ENCODE data around the gene LSM14B.
"Not testable (repeated sequence)": the region's sequence is repeated elsewhere in the genome, so short reads cannot be mapped to it uniquely, and the experiment has no call there.

LSM14B gene

DNA sequence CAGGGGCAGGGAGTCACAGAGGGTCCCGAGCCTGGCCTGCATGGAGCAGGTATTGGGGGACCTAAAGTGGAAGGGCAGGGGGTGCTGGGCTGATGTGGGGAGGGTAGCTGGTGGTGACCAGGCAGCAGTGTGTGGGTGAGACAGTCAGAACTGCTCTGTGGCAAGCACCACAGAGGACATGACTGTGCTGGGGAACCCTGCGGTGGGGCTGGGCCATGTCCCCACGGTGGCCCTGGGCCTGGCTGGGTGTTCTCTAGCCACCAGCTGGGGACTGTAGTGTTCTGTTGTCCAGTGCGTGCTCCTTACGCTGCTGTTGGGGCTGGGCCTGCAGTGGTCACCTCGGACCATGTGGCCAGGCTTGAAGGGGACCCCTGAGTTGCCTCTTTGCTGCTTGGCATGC lies 24.9 kb downstream of the LSM14B start:
- no peak for DNase-seq (ENCODE audit: low read depth)

DNA sequence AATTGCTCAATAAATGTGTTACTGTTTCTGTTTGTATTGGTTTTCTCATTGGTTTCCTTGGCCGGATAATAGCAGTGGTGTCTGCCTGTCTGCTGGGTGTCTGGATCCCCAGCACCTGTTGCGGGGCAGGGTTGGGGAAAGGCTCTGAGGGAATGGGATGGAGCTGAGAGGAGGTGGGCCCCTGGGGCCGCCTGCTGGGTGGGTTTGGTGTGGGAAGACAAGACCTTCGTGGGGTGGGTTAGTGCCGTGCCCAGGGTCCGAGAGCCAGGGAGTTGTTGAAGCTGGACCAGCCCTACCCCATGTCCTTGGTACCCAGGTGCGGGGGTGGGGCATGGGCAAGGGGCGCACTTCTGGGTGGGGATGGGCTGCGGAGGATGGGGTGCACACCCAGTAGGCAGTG lies 25.3 kb downstream of the LSM14B start:
- no peak for DNase-seq (ENCODE audit: low read depth)

DNA sequence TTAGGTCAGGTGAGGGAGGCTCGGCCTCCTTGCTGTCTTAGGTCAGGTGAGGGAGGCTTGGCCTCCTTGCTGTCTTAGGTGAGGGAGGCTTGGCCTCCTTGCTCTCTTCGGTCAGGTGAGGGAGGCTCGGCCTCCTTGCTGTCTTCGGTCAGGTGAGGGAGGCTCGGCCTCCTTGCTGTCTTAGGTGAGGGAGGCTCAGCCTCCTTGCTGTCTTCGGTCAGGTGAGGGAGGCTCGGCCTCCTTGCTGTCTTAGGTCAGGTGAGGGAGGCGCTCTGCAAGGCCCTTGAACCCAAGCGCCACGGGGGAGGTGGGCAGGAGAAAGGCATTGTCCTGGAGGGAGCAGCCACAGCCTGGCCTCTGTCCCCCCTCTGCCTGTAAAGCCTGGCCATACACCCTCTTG lies 26.1 kb downstream of the LSM14B start:
- DNase-seq (ENCODE audit: low read depth): not testable (repeated sequence)

DNA sequence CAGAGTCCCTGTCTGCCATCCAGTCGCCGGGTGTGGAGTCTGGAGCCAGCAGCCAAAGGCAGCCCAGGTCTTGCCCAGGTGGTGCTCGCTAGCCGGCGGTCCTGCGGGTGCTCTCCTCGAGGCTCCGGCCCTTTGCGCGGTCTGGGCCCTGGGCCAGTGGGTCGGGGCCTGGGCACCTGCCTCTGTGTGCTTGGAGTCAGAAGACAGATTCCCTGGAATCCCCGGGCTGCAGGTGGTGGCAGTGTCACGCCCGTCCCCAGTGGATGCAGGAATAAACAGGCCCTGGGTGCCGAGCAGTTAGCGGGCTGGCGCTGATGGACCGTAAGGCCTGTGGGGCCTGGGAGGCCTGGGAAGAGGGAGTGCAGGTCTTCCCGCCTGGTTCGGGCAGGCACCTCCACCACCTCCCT lies 26.6 kb downstream of the LSM14B start:
- DNase-seq (ENCODE audit: low read depth): no peak

DNA sequence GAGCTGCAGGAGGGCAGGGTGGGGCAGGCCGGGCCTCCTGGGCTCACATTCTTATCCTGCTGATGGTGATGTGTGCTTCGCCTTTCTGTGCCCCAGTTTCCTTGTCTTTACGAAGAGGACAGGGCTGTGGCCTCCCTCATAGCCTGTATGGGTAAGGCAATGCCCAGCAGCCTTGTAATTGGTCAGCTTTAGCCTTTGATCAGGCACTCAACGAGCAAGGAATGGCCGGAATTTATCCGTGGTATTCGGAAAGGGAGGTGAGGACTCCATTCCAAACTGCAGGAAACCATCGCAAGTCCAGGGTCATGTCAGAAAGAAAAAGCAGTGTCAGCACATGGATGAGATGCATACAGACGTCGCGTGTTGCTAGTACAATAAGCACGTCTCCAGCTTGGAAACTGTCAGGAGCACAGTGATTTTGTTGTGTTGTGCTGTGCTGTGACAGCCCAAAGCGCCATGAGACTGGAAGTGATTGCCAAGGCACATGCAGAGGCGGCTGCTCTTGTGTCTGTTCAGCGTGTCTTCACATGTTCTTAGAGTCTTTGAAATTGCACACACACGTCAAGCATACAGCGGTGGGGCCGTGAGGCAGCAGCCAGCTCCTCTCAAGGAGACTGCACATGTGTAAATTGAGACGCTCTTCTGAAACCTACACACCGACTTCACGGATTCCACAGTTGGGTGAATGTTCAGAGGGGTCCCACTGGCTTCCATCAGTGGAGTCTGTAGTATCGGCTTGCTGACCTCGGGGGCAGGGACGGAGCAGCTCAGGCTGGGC lies 27.4 kb downstream of the LSM14B start:
- DNase-seq (ENCODE audit: low read depth): no peak

DNA sequence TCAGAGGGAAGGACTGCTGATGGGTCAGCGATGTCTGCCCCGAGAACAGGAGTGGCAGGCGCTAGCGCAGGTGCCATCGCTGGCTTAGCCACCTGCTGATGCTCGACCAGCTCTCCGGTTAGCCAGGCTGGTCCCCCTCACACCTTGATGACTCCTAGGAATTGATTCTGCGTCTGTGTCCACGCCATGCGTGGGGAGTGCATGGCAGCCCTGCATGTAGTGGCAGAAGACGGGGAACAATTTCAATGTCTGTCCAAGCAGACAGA lies 28.0 kb downstream of the LSM14B start:
- DNase-seq (ENCODE audit: low read depth): no peak

DNA sequence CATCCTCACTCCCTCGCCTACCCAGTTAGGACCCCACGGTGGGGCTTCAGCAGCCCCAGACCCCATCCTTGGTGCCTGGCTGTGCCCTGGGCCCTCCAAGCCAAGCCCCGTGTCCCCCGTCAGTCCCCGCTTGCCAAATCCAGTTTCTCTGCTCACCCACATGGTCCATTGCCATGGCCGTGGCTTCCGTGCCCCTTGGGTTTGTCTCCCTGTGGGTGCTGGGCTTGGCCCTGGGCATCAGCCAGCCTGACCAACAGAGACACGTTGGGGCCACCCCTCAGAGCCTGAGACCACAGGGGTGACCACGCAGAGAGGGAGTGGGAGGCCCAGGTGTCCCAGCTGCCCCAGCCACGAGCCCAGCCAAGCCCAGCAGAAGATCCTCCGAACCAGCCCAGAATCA lies 28.9 kb downstream of the LSM14B start:
- no peak for DNase-seq (ENCODE audit: low read depth)

DNA sequence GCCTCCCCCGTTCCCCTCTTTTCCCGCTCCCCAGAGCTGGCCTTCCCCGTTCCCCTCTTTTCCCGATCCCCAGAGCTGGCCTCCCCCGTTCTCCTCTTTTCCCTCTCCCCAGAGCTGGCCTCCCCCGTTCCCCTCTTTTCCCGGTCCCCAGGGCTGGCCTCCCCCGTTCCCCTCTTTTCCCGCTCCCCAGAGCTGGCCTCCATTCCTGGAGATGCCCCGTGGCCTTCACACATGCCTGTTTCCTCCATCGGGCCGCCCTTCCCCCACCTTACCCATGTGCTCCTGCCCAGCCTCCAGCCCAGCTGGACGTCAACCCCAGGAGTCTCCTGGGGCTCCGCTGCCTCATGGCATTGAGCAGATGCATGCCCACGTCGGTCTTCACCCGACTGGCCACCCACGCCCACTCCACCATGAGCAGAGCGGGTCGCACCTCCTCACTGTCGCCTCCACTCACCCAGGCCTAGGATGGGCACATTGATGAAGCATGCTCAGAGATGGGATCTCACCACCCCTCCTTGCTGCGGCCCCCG lies 29.6 kb downstream of the LSM14B start:
- DNase-seq (ENCODE audit: low read depth): no peak

DNA sequence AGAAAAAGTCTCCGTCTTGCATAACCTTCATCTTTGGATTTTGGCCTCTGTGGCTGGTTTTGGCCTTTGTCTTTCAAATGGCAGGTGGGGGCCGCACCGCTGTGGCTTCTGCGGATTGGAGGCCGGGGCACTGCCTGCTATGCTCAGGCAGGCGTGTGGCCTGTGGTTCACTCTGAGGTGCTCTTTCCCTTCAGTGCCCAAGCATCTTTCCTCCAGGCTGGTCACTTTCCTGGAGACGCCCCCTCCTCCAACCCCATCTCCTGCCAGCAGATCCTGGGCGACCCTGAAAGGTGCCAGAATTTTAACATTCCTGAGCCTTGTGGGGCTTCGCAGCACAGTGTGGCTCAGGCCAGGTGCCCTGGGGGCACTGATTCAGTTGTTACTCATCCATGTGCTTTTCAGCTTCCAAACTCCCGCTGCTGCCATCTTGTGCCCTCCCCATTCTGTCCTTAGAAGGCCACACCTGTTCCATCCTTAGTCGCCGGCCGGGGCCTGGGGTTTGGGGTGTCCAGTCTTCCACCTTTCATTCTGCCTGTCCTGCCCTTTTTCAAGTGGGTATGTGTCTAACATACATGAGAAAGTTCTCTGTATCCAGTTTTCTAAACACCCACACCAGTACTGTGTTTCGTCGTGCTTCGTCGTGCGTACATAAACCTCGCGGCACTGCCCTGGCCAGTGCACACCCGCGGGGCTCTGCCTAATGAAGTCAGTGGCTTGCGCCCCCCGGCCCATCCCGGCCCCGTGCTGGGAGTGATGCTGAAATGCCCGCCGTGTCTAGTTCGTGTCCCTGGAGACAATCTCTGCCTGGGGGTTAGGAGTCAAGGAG lies 33.4 kb downstream of the LSM14B start:
- no peak for DNase-seq (ENCODE audit: low read depth)

DNA sequence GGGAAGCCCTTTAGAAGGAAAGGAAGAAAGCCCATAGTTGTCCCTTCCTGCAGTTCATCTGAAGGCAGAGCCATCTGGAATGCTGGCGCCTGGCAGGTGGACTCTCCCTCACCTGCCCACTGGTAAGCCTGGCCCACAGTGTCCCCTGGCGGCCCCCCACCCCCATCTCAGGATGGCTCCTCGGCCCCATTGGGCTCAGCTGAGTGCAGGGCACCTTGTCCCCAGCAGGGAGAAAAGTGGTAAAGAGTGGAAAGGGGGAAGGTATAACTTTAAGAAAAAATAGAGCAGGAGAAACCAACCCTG lies 33.9 kb downstream of the LSM14B start:
- DNase-seq (ENCODE audit: low read depth): no peak

DNA sequence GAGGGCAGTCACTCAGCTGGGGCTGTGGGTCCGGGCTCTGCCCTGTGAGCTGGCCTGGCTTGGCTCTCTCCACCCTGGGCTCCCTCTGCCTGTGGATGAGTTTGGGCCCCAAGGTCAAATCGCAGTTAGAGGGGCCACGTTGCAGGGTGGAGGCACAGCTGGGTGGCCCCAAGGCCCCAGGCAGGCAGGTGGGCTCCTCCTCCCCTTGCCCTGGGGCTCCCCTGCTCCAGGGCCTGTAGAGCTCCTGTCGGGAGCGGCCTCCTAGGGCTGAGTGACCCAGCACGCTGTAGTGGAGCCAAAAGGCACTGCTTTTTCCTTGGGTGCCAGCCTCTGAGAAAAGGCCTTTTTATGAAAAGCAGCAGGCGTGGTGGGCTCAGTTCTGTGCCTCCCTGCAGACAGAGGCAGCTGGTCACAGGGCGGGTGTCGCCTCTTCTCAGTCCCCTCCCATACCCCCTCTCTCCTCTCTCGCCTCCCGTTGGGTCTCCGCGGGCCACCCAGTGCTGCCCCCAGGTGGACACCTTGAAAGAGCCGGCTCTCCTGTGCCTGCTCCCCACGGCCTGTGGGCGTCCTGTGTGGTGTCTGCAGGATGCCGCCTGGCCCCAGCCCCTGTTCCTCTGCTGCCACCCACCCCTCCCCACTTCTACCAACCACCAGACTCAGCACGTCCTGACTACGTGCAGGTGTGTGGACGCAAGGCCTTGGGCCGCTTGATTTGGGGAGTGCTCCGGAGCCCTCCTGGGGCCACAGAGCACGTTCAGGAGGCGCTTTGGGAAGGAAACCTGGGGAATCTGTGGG lies 34.5 kb downstream of the LSM14B start:
- DNase-seq (ENCODE audit: low read depth): peak; percentile 36

DNA sequence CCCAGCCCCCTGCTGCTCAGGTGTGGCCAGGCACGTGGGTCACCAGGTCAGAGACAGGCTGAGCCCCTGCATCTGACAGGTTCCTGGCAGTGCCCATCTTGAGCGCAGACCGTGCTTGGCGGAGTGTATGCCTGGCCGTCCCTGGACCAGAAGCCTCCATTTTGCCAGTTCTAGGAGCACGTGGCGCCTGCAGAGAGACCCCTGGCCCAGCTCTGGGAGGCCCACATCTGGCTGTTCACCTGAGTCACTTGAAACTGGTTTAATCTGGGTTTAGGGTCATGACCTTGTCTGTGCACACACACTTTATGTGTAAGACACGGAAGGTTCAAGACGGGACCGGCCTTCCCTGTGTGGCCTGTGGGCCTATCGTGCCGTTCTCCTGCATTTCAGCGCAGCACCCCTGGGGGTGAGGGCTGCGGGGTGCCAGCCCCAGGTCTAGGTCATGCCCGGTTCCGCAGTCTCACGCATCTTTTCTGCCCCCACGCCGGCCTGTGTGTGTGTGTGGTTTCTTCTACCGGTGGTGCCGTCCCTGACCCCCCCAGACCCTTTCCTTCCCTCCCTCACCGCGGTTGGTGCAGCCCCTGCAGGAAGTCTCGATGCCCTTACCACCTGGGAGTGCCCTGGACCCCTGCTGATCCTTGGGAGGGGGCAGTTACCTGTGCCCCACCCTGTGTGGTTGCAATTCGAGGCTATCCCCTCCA lies 35.3 kb downstream of the LSM14B start:
- no peak for DNase-seq (ENCODE audit: low read depth)

DNA sequence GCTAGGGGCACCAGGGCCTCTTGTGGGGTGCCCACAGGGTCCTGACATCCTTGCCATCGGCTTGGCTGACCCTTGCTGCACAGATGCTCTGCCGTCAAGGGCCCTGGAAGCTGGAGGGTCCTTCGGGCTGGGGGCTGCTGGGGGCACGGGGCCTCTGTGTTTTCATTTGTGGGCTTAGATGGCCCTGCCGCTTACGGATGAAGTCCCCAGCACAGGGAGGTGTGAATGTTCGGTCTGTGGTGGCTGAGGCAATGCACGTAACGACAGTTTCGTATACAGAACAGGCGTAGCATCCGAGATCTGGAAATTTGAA lies 35.8 kb downstream of the LSM14B start:
- DNase-seq (ENCODE audit: low read depth): no peak

DNA sequence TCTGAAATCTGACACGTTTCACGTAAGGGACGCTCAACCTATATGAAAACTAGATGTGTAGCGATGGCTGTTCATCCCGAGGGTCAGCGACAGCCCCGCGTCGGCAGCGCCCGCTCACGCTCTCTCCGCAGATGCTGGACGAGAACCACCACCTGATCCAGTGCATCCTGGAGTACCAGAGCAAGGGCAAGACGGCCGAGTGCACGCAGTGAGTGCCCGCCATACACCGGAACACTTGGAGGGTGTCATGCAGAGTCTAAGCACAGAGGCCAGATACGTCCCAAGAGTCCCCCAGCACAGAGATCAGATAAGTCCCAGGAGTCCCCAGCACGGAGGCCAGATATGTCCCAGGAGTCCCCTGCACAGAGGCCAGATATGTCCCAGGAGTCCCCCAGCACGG lies 36.3 kb downstream of the LSM14B start:
- no peak for DNase-seq (ENCODE audit: low read depth)

DNA sequence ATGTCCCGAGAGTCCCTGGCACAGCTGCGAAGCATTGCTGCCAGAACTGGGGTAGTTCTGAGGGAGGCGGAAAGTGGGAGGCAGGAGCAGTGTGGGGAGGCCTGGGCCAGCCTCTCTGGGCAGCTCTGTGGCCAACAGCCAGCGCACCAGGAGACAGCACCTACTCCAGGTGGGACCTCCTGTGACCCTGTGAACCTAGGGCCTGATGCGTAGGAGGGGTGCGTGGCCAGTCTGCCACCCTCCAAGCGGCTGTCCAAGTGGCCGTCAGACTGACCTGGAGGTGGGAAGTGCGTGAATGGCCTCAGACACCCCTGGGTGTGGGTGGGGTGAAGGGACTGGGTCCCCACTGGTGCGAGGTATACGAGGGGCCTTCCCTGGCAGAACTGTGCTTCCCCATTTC lies 36.8 kb downstream of the LSM14B start:
- no peak for DNase-seq (ENCODE audit: low read depth)

DNA sequence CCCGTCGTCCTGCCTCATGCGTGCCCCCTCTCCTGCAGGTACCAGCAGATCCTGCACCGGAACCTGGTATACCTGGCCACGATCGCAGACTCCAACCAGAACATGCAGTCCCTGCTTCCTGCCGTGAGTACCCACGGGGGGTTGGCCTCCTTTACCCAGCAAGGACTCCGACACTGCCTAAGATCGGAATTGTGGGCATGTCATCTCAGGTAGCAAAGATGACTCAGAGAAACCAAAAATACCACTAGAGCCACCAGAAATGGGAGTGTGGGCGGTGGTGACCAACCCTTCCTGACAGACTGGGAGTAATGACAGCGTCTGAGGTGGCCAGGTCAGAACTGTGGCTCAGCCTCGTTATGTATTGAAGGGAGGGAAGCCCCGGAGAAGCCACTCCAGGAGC lies 37.6 kb downstream of the LSM14B start:
- DNase-seq (ENCODE audit: low read depth): no peak

DNA sequence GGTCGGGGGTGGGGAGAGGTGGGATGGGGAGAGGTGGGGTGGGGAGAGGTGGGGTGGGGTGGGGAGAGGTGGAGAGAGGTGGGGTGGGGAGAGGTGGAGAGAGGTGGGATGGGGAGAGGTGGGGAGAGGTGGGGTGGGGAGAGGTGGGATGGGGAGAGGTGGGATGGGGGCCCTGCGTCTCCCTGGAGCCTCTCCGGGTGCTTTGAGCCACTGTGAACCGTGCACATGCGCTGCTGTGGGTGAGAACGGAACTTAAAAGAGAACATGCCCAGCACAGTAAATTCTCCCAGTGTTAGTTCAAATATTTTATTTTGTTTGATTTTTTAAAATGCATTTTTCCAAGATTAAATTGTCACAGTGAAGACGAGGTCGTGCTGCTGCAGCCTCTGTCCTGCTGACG lies 38.0 kb downstream of the LSM14B start:
- no peak for DNase-seq (ENCODE audit: low read depth)

DNA sequence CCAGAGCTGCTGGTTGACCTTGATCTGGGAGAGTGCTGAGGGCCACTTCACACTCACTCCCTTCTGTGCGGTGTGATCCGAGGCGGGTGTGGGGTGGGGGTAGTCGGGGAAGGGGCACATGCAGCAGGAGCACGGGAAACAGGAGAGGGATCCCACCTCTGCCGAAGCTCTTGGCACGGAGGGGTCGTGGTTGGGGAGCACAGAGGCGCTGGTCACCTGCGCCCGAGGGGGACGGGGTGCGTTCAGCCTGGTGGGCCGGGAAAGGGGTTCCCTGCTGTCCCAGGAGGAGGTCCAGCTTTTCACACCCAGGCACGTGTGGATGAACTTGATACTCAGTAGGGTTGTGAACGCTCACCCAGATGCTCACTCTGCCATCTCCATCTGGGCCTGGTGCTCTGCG lies 38.6 kb downstream of the LSM14B start:
- DNase-seq (ENCODE audit: low read depth): no peak

DNA sequence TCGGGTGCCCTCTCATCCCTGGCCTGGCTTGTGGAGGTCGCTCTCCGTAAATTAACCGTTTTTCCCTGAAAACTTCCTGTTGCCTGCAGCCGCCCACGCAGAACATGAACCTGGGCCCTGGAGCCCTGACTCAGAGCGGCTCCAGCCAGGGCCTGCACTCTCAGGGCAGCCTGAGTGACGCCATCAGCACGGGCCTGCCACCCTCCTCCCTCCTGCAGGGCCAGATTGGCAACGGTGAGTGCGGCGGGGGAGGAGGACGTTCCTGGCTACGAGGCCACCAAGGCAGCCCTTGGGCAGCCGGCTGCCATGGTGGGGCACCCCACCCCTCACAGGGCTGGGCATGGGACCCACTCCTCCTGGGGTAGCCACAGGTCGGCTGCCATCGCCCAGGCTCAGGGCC lies 39.1 kb downstream of the LSM14B start:
- no peak for DNase-seq (ENCODE audit: low read depth)

DNA sequence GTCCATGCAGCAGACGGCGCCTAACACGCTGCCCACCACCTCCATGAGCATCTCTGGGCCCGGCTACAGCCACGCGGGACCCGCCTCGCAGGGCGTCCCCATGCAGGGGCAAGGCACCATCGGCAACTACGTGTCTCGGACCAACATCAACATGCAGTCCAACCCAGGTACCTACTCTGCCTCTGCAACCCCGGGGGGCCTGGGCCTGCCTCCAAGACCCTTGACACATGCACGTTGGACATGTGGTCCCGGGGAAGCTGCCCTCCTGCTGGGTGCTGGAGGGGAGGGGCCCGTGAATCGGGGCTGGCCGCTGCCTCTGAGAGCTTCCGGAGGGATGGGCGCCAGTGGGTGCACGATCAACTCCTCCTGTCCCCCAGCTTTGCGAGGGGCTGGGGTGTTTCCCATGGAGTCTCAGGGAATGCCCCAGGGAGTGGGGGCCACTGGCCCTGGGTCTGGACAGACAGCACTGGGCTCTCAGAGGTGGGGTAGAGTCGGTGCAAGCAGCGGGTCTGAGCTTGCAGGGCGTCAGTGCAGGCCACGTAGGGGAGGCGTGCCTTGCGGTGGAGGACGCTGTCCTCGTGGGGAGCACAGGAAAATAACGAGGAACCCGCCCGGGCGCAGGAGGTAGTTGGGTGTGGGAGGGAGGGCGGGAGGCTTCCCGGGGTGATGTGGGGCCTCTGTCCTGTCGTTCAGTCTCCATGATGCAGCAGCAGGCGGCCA lies 40.6 kb downstream of the LSM14B start:
- no peak for DNase-seq (ENCODE audit: low read depth)

DNA sequence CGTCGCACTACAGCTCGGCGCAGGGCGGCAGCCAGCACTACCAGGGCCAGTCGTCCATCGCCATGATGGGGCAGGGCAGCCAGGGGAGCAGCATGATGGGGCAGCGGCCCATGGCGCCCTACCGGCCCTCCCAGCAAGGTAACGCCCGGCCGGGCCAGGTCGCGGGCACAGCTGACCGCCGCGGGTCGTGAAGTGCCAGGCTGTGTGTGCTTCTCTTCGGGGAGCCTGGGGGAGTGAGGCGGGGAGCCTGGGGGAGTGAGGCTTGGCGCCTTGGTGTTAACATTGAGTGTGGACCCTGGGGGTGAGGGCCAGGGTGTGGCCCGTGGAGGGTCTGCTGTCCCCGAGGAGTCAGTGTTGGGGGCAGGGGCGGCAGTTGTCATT lies 41.2 kb downstream of the LSM14B start:
- DNase-seq (ENCODE audit: low read depth): no peak

All from CMK (cell line).